ENCODE results near the gene MYO15A. TPM values are rescaled to one million over a fixed set of nuclear protein-coding genes. Genes with fewer than 3 reads are reported as not detected.
A peak's percentile ranks its signal among the peaks of the same experiment; 100 is the strongest.

Gene MYO15A
- polyA plus RNA-seq, 6 donors from 2014 or later = 0.43 to 2.0 (median 0.65) TPM

DNA sequence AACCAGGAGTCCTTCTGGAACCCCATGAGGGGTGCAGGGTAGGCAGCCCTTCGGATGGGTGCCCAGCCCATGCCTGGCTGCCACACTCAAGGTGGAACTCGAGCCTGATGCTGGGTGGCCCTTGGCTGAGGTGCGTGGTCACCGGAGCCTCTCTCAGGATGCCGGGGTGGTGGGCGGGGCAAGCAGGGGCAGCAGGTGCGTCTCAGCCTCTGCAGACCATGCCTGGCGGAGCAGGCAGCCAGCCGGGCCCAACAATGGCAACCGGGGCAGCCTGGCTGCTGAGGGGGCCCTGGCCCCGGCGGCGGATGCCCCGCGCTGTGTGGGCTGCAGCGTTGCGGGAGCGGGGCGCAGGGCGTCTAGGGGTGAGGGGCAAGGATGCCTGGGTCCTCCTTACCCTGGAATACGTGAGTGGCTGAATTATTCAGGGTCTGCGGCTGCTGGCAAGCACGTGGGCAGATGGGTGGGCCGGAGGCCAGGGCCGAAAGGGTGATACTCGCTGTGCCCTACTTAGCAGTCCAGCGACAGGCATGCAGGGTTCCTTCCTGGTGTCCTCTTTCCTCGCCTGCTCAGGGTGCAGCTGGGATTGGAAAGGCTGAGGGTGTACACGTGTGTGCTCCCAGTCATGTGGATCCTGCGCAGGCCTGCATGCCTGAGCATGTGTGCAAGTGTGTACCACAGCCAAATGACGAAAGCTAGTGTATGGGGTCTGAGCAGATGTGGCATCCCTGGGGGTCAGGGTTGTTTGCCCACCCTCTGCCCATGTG is 14.6 kb downstream of the MYO15A start:
- Mint-ChIP-seq H3K4me1 (no peaks in the 10 kb centered on the region), H3K9me3 (peaks cover 0 to 5% (median 3%) of the 10 kb centered on the region in 7 donors), H3K4me3 (no peak overlapping the region), H3K27me3 (no peaks in the 10 kb centered on the region), H3K36me3 (no peaks in the 10 kb centered on the region), H3K27ac (no peak overlapping the region)
- ATAC-seq (ENCODE audit: low read depth in 2 of 2) (no peak), DNase-seq (no peak)

DNA sequence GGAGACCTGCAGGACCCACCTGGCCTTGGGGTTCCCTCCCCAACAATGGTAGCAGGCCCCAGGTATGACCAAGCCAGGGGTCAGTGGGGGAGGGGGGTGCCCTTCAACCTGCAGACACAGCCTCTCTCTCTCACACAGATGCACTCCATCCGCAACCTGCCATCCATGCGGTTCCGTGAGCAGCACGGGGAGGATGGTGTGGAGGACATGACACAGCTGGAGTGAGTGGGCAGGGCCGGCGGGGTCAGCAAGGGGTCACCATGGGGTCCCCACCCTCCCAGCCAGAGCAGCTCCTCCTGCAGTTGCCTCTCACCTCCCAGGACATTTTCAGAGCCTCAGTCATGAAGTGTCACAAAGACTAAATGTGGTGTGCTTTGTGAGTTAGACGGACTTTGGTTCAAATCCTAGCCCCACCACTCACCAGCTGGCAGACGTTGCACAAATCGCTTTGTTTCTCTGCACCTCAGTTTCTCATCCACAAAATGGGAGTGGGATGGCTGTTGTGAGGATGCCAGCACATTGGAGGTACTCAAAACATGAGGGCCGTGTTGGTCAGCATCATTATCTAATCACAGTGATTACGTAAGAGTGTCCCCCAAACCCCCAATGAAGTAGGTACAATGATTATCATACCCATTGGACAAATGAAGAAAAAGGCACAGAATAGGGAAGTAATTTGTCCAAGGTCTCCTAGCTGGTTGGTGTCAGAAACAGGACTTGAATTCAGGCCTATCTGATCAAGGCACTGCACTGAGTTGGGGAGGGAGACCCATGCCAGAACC is 16.0 kb downstream of the MYO15A start:
- Mint-ChIP-seq H3K4me1 (no peaks in the 10 kb centered on the region), H3K9me3 (peaks cover 0 to 4% (median 3%) of the 10 kb centered on the region in 7 donors), H3K36me3 (no peaks in the 10 kb centered on the region), H3K27me3 (no peaks in the 10 kb centered on the region), H3K4me3 (no peak overlapping the region), H3K27ac (no peak overlapping the region)
- ATAC-seq (ENCODE audit: low read depth in 2 of 2) = no peak
- no peak for DNase-seq

DNA sequence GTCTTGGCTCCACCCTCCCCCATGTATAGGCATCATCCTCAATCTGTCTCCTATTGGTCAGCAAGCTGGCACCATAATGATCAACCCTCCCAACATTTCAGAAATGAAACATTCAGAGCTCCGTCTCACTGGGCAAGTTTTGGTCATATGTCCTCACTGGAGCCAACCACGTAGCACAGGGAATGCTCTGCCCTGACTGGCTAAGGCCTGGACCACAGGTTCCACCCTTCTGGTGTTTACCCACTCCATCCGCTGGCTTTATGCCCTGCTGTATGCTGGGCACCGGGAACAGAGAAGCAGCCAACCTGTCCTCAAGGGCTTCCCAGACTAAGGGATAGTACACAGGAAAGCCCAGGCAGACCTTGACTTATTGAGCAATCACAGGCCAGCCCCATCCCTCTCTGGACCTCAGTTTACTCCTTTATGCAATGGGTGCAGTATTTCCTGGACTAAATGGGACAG is 20.5 kb downstream of the MYO15A start:
- DNase-seq (no peak), ATAC-seq (ENCODE audit: low read depth in 2 of 2) (no peak)
- Mint-ChIP-seq H3K27me3 (no peaks in the 10 kb centered on the region), H3K27ac (no peak overlapping the region), H3K4me1 (no peaks in the 10 kb centered on the region), H3K9me3 (no peaks in the 10 kb centered on the region), H3K4me3 (no peak overlapping the region), H3K36me3 (no peaks in the 10 kb centered on the region)

DNA sequence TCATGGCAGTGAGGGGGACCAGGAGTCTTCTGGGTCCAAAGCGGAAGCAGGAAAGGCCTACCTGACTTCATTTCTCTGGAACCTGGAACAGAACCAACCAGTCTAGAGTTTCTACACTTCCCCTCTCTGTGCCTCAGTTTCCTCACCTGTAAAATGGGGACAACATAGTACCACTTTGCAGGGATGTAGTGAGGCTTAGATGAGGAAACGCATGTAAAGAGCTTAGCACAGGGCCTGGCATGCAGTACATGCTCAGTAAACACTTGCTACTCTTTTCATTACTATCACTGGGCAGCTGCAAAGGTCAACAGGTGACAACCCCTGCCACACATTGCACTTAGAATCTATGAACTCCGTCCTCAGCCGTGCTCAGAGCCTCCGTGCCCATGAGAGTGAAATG is 24.2 kb downstream of the MYO15A start:
- Mint-ChIP-seq H3K27me3 (peaks cover 0 to 9% (median 4%) of the 10 kb centered on the region in 3 donors), H3K9me3 (no peaks in the 10 kb centered on the region), H3K36me3 (no peaks in the 10 kb centered on the region), H3K27ac (no peak overlapping the region), H3K4me1 (no peaks in the 10 kb centered on the region), H3K4me3 (no peak overlapping the region)
- ATAC-seq (ENCODE audit: low read depth in 2 of 2) (no peak), DNase-seq (no peak)

DNA sequence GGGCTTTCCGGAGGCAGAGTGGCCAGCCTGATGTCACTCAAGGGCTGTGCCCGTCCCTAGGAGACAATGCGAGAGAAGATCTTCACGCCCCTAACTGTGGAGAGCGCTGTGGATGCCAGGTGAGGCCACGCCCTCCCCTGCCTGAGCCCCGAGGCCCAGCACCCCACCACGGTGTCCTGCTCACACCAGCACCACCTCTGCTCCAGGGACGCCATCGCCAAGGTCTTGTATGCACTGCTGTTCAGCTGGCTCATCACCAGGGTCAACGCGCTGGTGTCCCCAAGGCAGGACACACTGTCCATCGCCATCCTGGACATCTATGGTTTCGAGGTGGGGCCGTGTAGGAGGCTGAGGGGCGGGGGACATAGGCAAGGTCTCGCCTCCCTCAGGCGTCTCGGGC is 27.8 kb downstream of the MYO15A start:
- Mint-ChIP-seq H3K9me3 (no peaks in the 10 kb centered on the region), H3K4me1 (peaks cover 5 to 6% (median 6%) of the 10 kb centered on the region in 3 donors), H3K27ac (no peak overlapping the region), H3K36me3 (no peaks in the 10 kb centered on the region), H3K4me3 (no peak overlapping the region), H3K27me3 (peaks cover 4 to 9% (median 4%) of the 10 kb centered on the region in 3 donors)
- ATAC-seq (ENCODE audit: low read depth in 2 of 2) = no peak
- DNase-seq = no peak

DNA sequence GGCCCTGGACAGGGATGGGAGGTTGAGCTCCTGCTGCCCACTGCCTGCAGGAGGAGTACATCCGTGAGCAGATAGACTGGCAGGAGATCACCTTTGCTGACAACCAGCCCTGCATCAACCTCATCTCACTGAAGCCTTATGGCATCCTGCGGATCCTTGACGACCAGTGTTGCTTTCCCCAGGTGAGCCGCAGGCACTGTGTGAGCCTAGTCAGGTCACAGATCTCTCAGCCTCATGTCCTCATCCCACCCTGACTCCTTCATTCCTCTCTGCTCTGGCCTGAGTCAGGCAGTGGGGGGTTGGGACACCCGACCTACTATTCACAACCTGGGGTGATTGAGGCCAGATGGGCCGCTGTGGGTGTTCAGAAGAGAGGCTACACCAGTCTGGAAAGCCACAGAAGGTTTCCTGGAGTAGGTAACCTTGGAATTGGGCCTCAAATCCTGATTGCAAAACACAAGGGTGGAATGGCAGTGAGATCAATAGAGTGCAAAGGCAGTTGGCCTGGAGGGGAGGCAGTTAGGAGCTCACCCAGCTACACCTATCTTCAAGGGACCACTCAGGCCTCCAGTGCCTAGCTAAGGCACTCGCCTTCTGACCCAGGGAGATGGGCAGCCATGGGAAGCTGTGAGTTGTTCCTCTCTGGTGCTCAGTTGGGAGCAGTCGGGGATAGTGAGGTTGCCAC is 29.7 kb downstream of the MYO15A start:
- DNase-seq (no peak), ATAC-seq (ENCODE audit: low read depth in 2 of 2) (no peak)
- Mint-ChIP-seq H3K27ac (no peak overlapping the region), H3K4me3 (no peak overlapping the region), H3K36me3 (no peaks in the 10 kb centered on the region), H3K4me1 (peaks cover 5 to 7% (median 6%) of the 10 kb centered on the region in 3 donors), H3K9me3 (no peaks in the 10 kb centered on the region), H3K27me3 (peaks cover 5 to 9% (median 9%) of the 10 kb centered on the region in 3 donors)

DNA sequence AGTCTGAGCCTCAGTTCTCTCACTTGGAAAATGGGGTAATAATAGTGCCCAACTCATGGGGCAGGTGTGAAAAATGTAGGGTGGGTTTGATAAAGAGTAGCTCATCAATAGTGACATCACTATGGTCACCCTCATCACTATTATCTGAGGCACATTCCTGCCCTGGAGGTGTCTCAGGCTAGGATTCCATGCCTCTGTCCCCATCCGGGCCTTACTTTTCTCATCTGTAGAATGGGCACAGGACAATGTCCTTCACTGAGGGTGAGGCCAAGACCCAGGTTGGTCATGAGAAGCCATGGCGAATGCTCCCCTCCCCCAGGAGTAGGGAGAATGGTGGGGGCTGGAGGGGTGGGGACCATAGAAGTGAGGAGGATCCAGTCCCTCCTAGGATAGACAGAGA is 30.5 kb downstream of the MYO15A start:
- peaks cover 5 to 7% (median 6%) of the 10 kb centered on the region in 3 donors for H3K4me1 Mint-ChIP-seq
- no peak for DNase-seq
- no peaks in the 10 kb centered on the region for H3K9me3 Mint-ChIP-seq
- no peak for ATAC-seq (ENCODE audit: low read depth in 2 of 2)
- H3K27ac Mint-ChIP-seq = no peak overlapping the region
- H3K27me3 Mint-ChIP-seq = peaks cover 5 to 13% (median 9%) of the 10 kb centered on the region in 3 donors
- H3K4me3 Mint-ChIP-seq = no peak overlapping the region
- H3K36me3 Mint-ChIP-seq = no peaks in the 10 kb centered on the region

DNA sequence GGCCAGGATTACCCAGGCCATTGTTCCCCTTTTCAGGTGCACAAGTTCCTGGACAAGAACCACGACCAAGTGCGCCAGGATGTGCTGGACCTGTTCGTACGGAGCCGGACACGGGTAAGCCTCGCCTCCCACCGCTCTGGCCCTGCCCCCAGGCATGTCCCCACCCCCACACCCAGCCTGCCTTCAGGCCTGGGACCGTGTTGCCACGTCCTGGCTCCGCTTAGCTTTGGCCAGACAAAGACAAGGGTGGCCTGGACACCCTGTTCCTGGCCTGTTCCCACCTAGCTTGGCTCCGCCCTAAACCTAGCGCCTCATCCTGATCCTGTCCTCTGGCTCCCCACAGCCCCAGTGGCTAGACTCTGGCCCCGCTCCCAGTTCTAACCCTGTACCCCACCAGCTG is 30.9 kb downstream of the MYO15A start:
- Mint-ChIP-seq H3K4me3 (no peak overlapping the region), H3K27ac (no peak overlapping the region)

DNA sequence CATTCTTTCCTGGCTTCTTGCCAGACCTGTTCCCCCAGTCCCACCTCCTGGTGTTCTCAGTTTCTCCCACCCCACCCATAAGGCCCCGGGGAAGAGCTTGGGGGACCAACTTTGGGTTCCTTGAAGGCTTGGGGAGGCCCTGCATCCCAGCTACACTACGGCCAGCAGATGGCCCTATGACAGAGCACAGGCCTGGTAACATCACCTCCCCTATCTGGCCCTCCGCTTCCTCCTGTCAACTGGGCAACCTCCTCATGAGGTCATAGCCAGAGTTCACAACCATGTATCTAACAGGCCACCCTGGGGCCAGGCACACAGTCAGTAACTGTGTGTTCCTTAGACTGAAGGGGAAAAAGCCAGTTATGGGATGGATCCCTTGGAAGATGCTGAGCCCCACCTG is 31.4 kb downstream of the MYO15A start:
- H3K4me1 Mint-ChIP-seq = peaks cover 5 to 7% (median 6%) of the 10 kb centered on the region in 3 donors
- DNase-seq (no peak), ATAC-seq (ENCODE audit: low read depth in 2 of 2) (no peak)
- no peaks in the 10 kb centered on the region for H3K9me3 Mint-ChIP-seq
- H3K4me3 Mint-ChIP-seq = no peak overlapping the region
- H3K27ac Mint-ChIP-seq = no peak overlapping the region
- no peaks in the 10 kb centered on the region for H3K36me3 Mint-ChIP-seq
- H3K27me3 Mint-ChIP-seq = peaks cover 5 to 13% (median 9%) of the 10 kb centered on the region in 3 donors

More for the DNA sequence above, 30.9 kb downstream of the MYO15A start:
- H3K9me3 Mint-ChIP-seq = no peaks in the 10 kb centered on the region
- no peak for ATAC-seq (ENCODE audit: low read depth in 2 of 2)
- no peaks in the 10 kb centered on the region for H3K36me3 Mint-ChIP-seq
- peaks cover 5 to 7% (median 6%) of the 10 kb centered on the region in 3 donors for H3K4me1 Mint-ChIP-seq
- peaks cover 5 to 13% (median 9%) of the 10 kb centered on the region in 3 donors for H3K27me3 Mint-ChIP-seq
- no peak for DNase-seq

DNA sequence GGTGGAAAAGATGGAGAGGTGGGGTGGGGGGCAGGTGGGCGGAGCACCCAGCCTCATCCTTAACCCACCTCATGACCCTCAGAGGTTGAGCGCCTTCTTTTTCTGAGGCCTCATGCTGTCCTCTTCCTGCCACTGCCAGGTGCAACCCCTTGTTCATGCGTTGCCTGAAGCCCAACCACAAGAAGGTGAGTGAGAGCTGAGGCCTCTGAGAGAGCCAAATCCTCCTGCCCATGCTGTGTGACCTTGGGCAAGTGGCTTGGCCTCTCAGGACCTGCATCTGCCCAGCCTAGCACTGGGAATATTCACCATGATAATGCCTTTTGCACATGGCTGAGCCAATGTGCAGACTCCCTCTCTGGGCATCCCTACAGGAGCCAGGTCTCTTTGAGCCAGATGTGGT is 32.1 kb downstream of the MYO15A start:
- no peaks in the 10 kb centered on the region for H3K36me3 Mint-ChIP-seq

DNA sequence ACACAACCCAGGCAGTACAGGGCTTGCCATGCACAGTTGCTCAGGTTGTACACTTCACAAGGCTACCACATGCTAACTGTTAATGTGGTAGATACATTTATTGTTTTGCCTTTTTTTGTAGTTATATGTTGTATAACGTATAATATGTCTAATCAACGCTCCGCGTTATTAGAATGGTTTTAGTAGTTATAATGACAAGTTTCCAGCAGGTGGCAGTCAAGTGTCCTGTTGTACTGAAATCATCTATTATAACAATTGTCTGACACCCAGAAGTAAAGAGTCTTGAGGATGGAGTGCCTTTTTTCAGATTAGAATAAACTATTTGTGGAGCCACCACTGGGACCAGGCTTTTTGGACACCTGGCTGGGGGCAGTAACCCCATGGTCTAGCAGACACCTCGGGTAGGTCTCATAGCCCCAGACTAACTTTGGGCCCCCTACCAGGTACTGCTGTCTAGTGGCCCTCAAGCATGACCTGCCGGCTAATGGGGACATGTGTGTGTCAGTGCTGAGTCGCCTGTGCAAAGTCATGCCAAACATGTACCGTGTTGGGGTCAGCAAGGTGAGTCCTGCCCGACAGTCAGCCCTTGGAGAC is 32.8 kb downstream of the MYO15A start:
- Mint-ChIP-seq H3K27me3 (peaks cover 1 to 13% (median 5%) of the 10 kb centered on the region in 3 donors), H3K9me3 (no peaks in the 10 kb centered on the region), H3K27ac (no peak overlapping the region), H3K4me1 (peaks cover 5 to 7% (median 6%) of the 10 kb centered on the region in 3 donors), H3K36me3 (no peaks in the 10 kb centered on the region), H3K4me3 (no peak overlapping the region)
- ATAC-seq (ENCODE audit: low read depth in 2 of 2) = peak; percentile 55 to 67
- peak; percentile 52 for DNase-seq

More for the DNA sequence above, 32.1 kb downstream of the MYO15A start:
- H3K4me1 Mint-ChIP-seq = peaks cover 5 to 7% (median 6%) of the 10 kb centered on the region in 3 donors
- no peaks in the 10 kb centered on the region for H3K9me3 Mint-ChIP-seq
- DNase-seq (no peak), ATAC-seq (ENCODE audit: low read depth in 2 of 2) (no peak)
- H3K27me3 Mint-ChIP-seq = peaks cover 5 to 13% (median 8%) of the 10 kb centered on the region in 3 donors
- peak overlapping the region in 1 of 8 donors; percentile 12 for H3K4me3 Mint-ChIP-seq
- no peak overlapping the region for H3K27ac Mint-ChIP-seq

DNA sequence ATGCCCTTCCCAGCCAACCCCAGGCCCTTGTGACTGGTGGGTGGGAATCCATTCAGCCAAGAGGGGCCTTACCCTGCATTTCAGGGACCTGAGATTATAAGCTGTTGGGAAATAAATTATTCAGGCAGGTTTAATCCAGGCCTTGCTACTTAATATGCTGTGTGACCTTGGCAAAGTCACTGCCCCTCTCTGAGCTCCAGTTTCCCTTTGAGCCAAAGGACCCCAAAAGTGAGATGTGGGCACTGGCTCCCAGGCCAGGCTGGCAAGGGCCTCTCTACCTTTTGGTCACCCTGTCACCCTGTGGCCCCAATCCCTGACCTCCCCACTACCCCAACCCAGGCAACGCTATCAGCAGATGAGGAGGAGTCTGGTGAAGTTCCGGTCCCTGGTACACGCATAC is 33.9 kb downstream of the MYO15A start:
- DNase-seq (no peak), ATAC-seq (ENCODE audit: low read depth in 2 of 2) (no peak)
- Mint-ChIP-seq H3K9me3 (no peaks in the 10 kb centered on the region), H3K27me3 (peaks cover 0 to 8% (median 5%) of the 10 kb centered on the region in 3 donors), H3K4me3 (no peak overlapping the region), H3K4me1 (peaks cover 5 to 7% (median 6%) of the 10 kb centered on the region in 3 donors), H3K27ac (no peak overlapping the region), H3K36me3 (no peaks in the 10 kb centered on the region)

Data from naive B cell (primary cell).